CD4-positive, alpha-beta T cell treated with Interleukin-4 for 4 hours (primary cell): ENCODE data around the gene ADCK2.
"Not testable (repeated sequence)": the region's sequence is repeated elsewhere in the genome, so short reads cannot be mapped to it uniquely, and the experiment has no call there.

ENCODE experiments used
- DNase-seq: peaks from one replicate; pipeline ENCODE4 v3.0.0-alpha.2; 2020

Gene ADCK2

DNA sequence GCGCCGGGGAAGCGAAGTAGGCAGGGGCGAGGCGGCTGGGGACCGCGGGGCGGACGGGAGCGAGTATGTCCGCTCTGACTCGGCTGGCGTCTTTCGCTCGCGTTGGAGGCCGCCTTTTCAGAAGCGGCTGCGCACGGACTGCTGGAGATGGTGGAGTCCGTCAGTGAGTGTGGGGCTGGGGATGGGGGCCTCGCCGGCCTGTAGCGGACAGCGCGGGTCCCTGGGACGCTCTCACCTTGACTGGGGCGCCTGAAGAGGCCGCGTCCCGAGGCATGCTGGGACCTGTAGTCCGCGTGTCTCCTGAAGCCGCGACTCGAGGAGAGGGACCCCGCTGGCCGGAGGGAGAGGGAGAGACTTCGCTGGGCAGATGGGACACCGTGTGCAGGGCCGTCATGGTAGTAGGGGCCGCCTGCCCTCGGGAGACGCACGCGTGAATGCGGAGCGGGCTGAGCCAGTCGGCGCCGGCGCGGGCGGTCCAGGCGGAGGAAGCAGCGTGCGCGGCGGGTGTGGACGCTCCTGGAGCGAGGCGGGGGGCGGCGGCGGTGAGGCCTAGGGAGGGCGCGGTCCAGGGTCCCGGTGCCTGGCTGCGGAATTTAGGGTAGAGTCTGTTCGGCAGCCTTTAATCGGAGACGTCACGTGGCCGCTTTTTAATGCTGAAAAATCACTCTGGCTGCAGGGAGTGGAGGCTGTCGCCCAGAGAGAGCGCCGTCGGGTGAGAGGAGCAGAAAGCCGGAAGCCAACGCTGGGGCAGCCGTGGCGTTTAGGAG lies 24.1 kb downstream of the ADCK2 start, which contains the start of gene NDUFB2:
Gene NDUFB2 (plus strand): TSS at position 29 of the 767 bp plus-strand sequence. CDS start 37 bp downstream, at position 66.
- DNase-seq: peak; percentile 65

DNA sequence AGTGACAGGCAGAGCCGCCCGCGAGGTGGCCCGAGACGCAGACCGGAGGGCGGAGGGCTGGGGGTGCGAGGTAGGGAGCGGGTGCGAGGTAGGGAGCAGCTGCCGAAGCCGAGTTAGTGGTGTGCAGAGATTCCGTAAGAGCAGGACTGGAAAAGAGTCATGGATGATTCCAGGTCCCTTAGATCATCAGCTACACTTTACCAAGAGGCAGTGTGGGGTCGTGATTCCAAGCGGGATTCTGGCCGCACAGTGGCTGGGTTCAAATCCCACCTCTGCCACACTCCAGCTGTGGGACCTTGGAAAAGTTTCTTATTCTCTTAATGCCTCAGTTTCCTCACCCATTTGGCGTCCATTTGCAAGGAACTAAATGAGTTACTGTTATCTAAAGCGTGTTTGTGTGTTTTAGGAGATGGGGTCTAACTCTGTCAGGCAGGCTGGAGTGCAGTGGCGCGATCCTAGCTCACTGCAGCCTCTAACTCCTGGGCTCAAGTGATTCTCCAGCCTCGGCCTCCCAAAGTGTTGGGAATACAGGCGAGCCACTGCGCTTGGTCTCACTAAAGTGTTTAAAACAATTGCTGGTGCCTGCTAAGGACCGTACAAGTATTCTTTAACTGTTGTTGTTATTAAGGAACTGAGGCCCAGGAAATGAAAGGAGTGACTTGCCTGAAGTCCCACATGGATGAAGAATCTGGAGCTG lies 24.9 kb downstream of the ADCK2 start:
- DNase-seq: no peak

DNA sequence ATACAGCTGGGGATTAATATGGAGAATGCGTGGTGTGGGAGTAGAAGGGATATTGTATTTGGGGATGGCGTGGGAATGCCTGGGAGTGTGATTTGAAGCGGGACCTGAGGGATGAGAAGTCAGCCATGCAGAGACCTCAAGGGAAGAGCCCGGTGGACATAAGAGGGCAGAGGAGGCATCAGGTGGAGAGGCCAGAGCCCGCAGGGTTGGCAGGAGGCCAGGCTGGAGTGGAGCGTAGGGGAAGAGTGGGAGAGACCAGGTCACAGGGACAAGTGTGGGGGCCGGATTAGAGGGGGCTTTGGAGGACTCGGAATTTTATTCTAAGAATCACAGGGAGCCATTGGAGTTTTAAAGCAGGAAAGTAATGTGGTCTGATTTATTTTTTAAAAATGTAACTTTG lies 25.7 kb downstream of the ADCK2 start:
- no peak for DNase-seq

GRCh38 chr7:140702774-140703173 lies 30.0 kb downstream of the ADCK2 start:
- DNase-seq: no peak

- DNase-seq: no peak
These were observed 31.5 kb downstream of the ADCK2 start for GRCh38 chr7:140704205-140704604.

GRCh38 chr7:140707132-140707531 lies 34.4 kb downstream of the ADCK2 start:
- no peak for DNase-seq

DNA sequence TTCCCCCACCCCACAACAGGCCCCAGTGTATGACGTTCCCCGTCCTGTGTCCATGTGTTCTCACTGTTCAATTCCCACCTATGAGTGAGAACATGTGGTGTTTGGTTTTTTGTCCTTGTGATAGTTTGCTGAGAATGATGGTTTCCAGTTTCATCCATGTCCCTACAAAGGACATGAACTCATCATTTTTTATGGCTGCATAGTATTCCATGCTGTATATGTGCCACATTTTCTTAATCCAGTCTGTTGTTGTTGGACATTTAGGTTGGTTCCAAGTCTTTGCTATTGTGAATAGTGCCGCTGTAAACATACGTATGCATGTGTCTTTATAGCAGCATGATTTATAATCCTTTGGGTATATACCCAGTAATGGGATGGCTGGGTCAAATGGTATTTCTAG lies 36.0 kb downstream of the ADCK2 start:
- DNase-seq: not testable (repeated sequence)

DNA sequence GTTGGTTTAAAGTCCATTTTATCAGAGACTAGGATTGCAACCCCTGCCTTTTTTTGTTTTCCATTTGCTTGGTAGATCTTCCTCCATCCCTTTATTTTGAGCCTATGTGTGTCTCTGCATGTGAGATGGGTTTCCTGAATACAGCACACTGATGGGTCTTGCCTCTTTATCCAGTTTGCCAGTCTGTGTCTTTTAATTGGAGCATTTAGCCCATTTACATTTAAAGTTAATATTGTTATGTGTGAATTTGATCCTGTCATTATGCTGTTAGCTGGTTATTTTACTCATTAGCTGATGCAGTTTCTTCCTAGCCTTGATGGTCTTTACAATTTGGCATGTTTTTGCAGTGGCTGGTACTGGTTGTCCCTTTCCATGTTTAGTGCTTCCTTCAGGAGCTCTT lies 39.6 kb downstream of the ADCK2 start:
- DNase-seq: not testable (repeated sequence)

DNA sequence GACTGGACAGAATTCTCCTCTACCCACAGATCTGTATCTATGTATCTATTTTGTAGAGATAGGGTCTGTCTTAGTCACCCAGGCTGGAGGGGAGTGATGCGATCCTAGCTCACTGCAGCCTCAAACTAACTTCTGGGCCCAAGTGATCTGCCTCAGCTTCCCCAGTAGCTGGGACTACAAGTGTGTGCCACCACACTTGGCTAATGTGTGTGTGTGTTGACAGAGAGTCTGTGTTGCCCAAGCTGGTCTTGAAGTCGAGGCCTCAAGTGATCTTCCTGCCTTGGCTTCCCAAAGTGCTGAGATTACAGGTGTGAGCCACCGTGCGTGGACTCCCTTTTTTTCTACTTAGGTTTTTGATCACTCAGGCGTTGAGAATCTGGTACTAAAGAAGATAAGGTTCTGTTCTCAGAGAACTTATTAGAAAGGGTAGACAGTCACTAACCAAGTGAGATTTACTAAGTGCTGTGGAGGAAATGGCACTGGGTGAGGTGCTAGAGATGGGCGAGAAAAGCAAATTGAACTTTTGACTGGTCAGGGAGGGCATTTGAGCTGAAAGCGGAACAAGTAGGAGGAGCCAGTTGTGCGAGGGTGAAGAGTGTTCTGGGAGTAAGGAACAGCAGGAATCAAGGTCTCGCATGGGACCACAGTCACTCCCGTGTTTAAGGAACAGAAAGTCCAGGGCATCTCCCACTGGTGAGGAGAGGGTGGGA lies 41.7 kb downstream of the ADCK2 start:
- DNase-seq: peak; percentile 8

DNA sequence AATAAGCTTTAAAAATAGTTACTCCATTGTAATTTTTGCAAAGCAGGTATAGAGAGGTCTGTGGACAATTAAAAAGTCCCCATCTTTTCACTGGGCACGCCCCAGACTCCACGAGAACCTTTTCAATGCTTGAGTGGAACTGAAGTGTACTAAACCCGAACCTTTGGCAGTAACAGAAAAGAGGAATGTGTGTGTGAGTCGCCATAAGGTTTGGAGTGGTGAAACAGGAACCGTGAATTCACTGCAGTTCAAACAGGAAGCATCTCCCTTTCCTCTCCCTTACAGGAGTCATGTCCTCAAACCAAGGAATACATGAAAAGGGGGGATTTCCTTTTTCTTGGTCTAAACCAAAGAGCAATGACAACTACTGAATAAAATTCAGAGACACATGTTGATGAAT lies 47.0 kb downstream of the ADCK2 start:
- DNase-seq: no peak

GRCh38 chr7:140722254-140722653 lies 49.5 kb downstream of the ADCK2 start:
- DNase-seq: no peak

- peak; percentile 44 for DNase-seq
These were observed 50.3 kb downstream of the ADCK2 start for GRCh38 chr7:140723006-140723405.

GRCh38 chr7:140723574-140723973 lies 50.8 kb downstream of the ADCK2 start:
- no peak for DNase-seq

GRCh38 chr7:140724706-140725105 lies 52.0 kb downstream of the ADCK2 start:
- DNase-seq: no peak

DNA sequence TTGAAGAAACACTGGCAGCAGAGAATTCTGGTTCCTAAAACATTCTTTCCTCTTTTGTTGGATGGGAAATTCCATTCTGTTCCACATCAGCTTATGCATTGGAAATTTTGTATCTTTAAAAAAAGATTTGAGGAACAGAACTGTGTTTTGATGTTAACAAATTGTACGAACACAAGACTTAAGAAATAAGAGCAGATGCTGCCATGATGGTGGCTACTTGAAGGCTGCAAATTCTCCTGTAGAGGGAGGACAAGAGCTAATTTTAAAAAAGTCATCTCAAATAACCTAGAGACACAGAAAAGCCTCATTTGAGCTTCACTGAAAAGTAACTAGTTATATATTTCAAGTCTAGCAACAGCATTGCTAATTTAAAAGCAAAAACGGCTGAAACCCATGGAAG lies 53.5 kb downstream of the ADCK2 start:
- DNase-seq: no peak

GRCh38 chr7:140732416-140732815 lies 59.7 kb downstream of the ADCK2 start:
- no peak for DNase-seq

- no peak for DNase-seq
These were observed 61.4 kb downstream of the ADCK2 start for GRCh38 chr7:140734096-140734495.

- DNase-seq: no peak
These were observed 62.0 kb downstream of the ADCK2 start for GRCh38 chr7:140734729-140735128.

- DNase-seq: no peak
These were observed 65.5 kb downstream of the ADCK2 start for GRCh38 chr7:140738280-140738679.

GRCh38 chr7:140743255-140743654 lies 70.5 kb downstream of the ADCK2 start:
- DNase-seq: not testable (repeated sequence)

- no peak for DNase-seq
These were observed 71.3 kb downstream of the ADCK2 start for GRCh38 chr7:140744005-140744404.
